K562 (cell line): ENCODE results near the gene MON1A. TPM values are rescaled to one million over a fixed set of nuclear protein-coding genes. Genes with fewer than 3 reads are reported as not detected.

Source experiments
- BRCA1 ChIP-seq, 2 experiments: fragments of 450-650 bp in 1 of 2; sonication (generic) in 1 of 2; formaldehyde crosslinking in 1 of 2; IDR thresholded peaks; 2 replicates each; pipeline versions ENCODE4 v1.5.0 to v1.6.1; 2017 to 2020; ENCODE audit warnings: mild to moderate bottlenecking in 1 of 2, missing genetic modification reagents in 1 of 2
- CC2D1A ChIP-seq: fragments of 450-650 bp; IDR thresholded peaks from 2 replicates; pipeline ENCODE4 v1.6.1; 2017; ENCODE audit warnings: mild to moderate bottlenecking
- CHD4 ChIP-seq: fragments of 200-600 bp; sonication (generic); IDR thresholded peaks from 3 replicates; pipeline ENCODE4 v1.6.1; 2012; ENCODE audit warnings: low read depth, mild to moderate bottlenecking, mixed read lengths, low read length, inconsistent platforms; ENCODE audit not compliant: insufficient read depth, insufficient replicate concordance, poor library complexity, severe bottlenecking
- CREM ChIP-seq: IDR thresholded peaks from 2 replicates; pipeline ENCODE4 v1.6.1; 2014; ENCODE audit warnings: antibody characterized with exemption, low read depth
- DMBX1 ChIP-seq: fragments of 250-450 bp; sonication (Bioruptor Pico); IDR thresholded peaks from 2 replicates; pipeline ENCODE4 v1.8.0; 2022; ENCODE audit warnings: inconsistent platforms, mild to moderate bottlenecking, moderate library complexity, borderline replicate concordance
- EP300 ChIP-seq: IDR thresholded peaks from 2 replicates; pipeline ENCODE4 v1.6.1; 2012; ENCODE audit warnings: low read length, improper control_type of control experiment
- GATAD2A ChIP-seq: fragments of 450-650 bp; IDR thresholded peaks from 2 replicates; pipeline ENCODE4 v1.6.1; 2017
- GTF2E2 ChIP-seq: fragments of 200-800 bp; sonication (Bioruptor generic); IDR thresholded peaks from 2 replicates; pipeline ENCODE4 v1.6.1; 2016; ENCODE audit warnings: missing genetic modification characterization, missing compliant biosample characterization
- GTF2F1 ChIP-seq: IDR thresholded peaks from 2 replicates; pipeline ENCODE4 v1.6.1; 2011; ENCODE audit warnings: low read depth, low read length, improper control_type of control experiment
- JUNB ChIP-seq: fragments of 450-650 bp; formaldehyde crosslinking; conservative IDR thresholded peaks from 2 replicates; pipeline ENCODE4 v1.4.0; 2020; ENCODE audit warnings: mild to moderate bottlenecking
- NCOA2 ChIP-seq, 2 experiments: fragments of 450-650 bp; IDR thresholded peaks; 2 replicates each; pipeline ENCODE4 v1.6.1; 2018; ENCODE audit warnings: mild to moderate bottlenecking in 2 of 2, moderate library complexity in 1 of 2; ENCODE audit not compliant: partially characterized antibody in 2 of 2
- PML ChIP-seq: IDR thresholded peaks from 2 replicates; pipeline ENCODE4 v1.6.1; 2012; ENCODE audit warnings: low read length, inconsistent platforms
- TCF7L2 ChIP-seq: fragments of 150-350 bp; IDR thresholded peaks from 2 replicates; pipeline ENCODE4 v1.6.1; 2016; ENCODE audit warnings: low read depth, mild to moderate bottlenecking, low read length, moderate library complexity
- U2AF1 ChIP-seq: fragments of 200-400 bp; formaldehyde crosslinking; optimal IDR thresholded peaks from 2 replicates; pipeline ENCODE3; 2017; ENCODE audit warnings: mild to moderate bottlenecking, low read depth, low read length, moderate library complexity
- ZBTB7A ChIP-seq: IDR thresholded peaks from 2 replicates; pipeline ENCODE4 v1.6.1; 2011; ENCODE audit warnings: low read depth, mild to moderate bottlenecking, low read length, moderate library complexity, borderline replicate concordance; ENCODE audit not compliant: control insufficient read depth
- ZNF143 ChIP-seq: sonication (generic); formaldehyde crosslinking; IDR thresholded peaks from 2 replicates; pipeline ENCODE4 v1.9.0; 2022; ENCODE audit warnings: mild to moderate bottlenecking, missing genetic modification reagents
- polyA plus RNA-seq, 8 experiments: library from polyadenylated mRNA; depleted of rRNA in 4 of 8; stranded (reverse) in 5 of 8; unstranded in 3 of 8; fragments of >200 nt; fragmentation: Nextera tagmentation in 2 of 8; fragmentation: Illumina TruSeq in 1 of 8; extraction: Ambion mirVana in 2 of 8; extraction: Trizol in 1 of 8; gene quantifications; 2 replicates each; pipeline versions ENCODE4 v1.2.1 to v1.2.3, GENCODE V29; 2011 to 2014; ENCODE audit warnings: inconsistent platforms in 1 of 8, missing spikeins in 1 of 8
- total RNA-seq, 7 experiments: library from RNA; depleted of rRNA in 6 of 7; stranded (reverse); fragments of >200 nt in 6 of 7; fragmentation: Illumina TruSeq in 2 of 7; extraction: Trizol in 2 of 7; gene quantifications; 2 replicates each; pipeline versions ENCODE4 v1.2.1 to v1.2.3, GENCODE V29; 2011 to 2021; ENCODE audit warnings: low replicate concordance in 1 of 7
- TF ChIP-seq, protein P1 (sequence below): IDR thresholded peaks from 2 replicates; pipeline ENCODE4 v1.6.1; 2011; ENCODE audit warnings: borderline replicate concordance, low read depth, mild to moderate bottlenecking, moderate library complexity, low read length; ENCODE audit not compliant: insufficient read depth, poor library complexity, severe bottlenecking
- TF ChIP-seq, protein P2 (sequence below): sonication (generic); formaldehyde crosslinking; IDR thresholded peaks from 2 replicates; pipeline ENCODE4 v1.8.1; 2023; ENCODE audit warnings: mild to moderate bottlenecking, missing genetic modification reagents, moderate library complexity
- TF ChIP-seq, protein P3 (sequence below): sonication (generic); formaldehyde crosslinking; IDR thresholded peaks from 2 replicates; pipeline ENCODE4 v1.8.0; 2023; ENCODE audit warnings: mild to moderate bottlenecking, missing genetic modification reagents
- TF ChIP-seq, protein P4 (sequence below): fragments of 200-800 bp; sonication (Bioruptor generic); IDR thresholded peaks from 2 replicates; pipeline ENCODE4 v1.6.1; 2017; ENCODE audit warnings: missing genetic modification characterization, missing compliant biosample characterization

Gene MON1A
- total and polyA plus RNA-seq, 9 of the 15 experiments (the other 6 are each of a cell fraction or from before 2014, with no cell fraction given), result 1.1 to 13.8 (median 6.8) TPM

DNA sequence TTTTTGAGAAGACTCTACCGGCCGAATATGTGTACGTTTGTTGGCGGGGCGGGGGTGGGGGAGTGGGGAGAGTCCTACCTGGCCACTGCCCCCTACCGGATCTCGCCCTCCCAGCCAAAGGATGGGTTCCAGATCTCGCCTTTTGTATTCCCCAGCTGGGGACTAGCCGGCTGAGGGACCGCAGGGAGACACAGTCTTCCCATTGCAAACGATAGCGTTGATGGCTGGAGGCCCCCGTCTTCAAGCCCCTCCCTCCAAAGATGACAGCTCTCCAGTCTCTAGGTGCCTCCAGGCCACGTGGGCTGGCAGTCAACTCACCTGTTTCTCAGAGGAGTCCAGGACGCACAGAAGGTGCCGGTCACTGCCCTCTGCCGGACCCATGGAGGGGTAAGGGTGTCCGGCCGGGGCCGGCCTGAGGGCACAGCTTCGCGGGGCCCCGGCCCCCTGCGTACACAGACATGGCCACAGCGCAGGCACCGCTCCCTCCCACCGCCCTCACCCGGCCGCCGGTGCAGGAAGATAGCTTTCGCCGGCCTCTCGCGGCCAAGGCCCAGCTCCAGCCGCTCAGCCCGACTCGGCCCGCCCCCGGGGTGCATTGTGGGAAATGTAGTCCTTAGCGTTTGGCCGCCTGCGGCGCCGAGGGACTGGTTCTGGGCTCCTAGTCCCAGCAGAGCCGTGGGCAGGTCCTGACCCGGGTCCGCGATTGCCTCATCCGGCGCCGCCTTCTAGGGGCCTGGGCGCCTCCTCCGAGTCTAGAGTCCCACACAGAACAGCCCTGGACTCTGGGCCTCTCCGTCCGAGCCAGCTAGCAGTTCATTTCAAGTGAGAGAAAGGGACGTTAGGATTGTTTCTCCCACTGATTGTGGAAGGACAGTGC is at the start of gene MON1A (continued):
- TF ChIP-seq CHD4 (no peak), ZBTB7A (no peak), JUNB (CRISPR knock-in tag) (no peak), GATAD2A (no peak), CC2D1A (peak; percentile 40; the same call in 1 of the 2 replicates), CREM (peak; percentile 39; the same call in 1 of the 2 replicates), TCF7L2 (no peak), ZNF143 (CRISPR knock-in tag) (peak; percentile 92), GTF2F1 (no peak), GTF2E2 (tag) (no peak), EP300 (0 out of 2 replicates have a peak, but pooled peaks have one; percentile 10), NCOA2 (IDR thresholded peaks at IDR 0.05; ENCODE audit: partially characterized antibody in 2 of 2) (no peak), U2AF1 (no peak), PML (no peak), BRCA1 (IDR thresholded peaks at IDR 0.05) (no peak), BRCA1 (CRISPR knock-in tag; IDR thresholded peaks at IDR 0.05) (no peak), DMBX1 (CRISPR knock-in tag) (no peak)
- TF ChIP-seq, protein P1, sequence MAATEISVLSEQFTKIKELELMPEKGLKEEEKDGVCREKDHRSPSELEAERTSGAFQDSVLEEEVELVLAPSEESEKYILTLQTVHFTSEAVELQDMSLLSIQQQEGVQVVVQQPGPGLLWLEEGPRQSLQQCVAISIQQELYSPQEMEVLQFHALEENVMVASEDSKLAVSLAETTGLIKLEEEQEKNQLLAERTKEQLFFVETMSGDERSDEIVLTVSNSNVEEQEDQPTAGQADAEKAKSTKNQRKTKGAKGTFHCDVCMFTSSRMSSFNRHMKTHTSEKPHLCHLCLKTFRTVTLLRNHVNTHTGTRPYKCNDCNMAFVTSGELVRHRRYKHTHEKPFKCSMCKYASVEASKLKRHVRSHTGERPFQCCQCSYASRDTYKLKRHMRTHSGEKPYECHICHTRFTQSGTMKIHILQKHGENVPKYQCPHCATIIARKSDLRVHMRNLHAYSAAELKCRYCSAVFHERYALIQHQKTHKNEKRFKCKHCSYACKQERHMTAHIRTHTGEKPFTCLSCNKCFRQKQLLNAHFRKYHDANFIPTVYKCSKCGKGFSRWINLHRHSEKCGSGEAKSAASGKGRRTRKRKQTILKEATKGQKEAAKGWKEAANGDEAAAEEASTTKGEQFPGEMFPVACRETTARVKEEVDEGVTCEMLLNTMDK, result peak; percentile 77
- TF ChIP-seq, protein P2, sequence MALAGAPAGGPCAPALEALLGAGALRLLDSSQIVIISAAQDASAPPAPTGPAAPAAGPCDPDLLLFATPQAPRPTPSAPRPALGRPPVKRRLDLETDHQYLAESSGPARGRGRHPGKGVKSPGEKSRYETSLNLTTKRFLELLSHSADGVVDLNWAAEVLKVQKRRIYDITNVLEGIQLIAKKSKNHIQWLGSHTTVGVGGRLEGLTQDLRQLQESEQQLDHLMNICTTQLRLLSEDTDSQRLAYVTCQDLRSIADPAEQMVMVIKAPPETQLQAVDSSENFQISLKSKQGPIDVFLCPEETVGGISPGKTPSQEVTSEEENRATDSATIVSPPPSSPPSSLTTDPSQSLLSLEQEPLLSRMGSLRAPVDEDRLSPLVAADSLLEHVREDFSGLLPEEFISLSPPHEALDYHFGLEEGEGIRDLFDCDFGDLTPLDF (CRISPR knock-in tag), result 0 out of 2 replicates have a peak, but pooled peaks have one; percentile 28
- TF ChIP-seq, protein P3, sequence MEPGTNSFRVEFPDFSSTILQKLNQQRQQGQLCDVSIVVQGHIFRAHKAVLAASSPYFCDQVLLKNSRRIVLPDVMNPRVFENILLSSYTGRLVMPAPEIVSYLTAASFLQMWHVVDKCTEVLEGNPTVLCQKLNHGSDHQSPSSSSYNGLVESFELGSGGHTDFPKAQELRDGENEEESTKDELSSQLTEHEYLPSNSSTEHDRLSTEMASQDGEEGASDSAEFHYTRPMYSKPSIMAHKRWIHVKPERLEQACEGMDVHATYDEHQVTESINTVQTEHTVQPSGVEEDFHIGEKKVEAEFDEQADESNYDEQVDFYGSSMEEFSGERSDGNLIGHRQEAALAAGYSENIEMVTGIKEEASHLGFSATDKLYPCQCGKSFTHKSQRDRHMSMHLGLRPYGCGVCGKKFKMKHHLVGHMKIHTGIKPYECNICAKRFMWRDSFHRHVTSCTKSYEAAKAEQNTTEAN (CRISPR knock-in tag), result no peak
- TF ChIP-seq, protein P4, sequence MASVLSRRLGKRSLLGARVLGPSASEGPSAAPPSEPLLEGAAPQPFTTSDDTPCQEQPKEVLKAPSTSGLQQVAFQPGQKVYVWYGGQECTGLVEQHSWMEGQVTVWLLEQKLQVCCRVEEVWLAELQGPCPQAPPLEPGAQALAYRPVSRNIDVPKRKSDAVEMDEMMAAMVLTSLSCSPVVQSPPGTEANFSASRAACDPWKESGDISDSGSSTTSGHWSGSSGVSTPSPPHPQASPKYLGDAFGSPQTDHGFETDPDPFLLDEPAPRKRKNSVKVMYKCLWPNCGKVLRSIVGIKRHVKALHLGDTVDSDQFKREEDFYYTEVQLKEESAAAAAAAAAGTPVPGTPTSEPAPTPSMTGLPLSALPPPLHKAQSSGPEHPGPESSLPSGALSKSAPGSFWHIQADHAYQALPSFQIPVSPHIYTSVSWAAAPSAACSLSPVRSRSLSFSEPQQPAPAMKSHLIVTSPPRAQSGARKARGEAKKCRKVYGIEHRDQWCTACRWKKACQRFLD (CRISPR knock-in tag), result peak; percentile 75; the same call in 1 of the 2 replicates
